A549 (cell line): ENCODE results near the gene MKNK1. TPM values are rescaled to one million over a fixed set of nuclear protein-coding genes. Genes with fewer than 3 reads are reported as not detected.

Experiments used
- ATAC-seq, 2 experiments: fragments of 200-7000 bp in 1 of 2; fragments of >200 bp in 1 of 2; cut with Nextera tagmentation in 1 of 2; cut with Tn5 transposase in 1 of 2; 3 replicates each; pipeline versions ENCODE4 v1.8.0 to v1.9.1; 2018 to 2020; ENCODE audit warnings: mild to moderate bottlenecking in 1 of 2, moderate library complexity in 1 of 2
- CTCF ChIA-PET: fragments of 300-600 bp; sonication (Branson Sonifier 250); formaldehyde crosslinking; extraction: SDS; loops from one replicate; lab custom pipeline; 2021; ENCODE audit warnings: antibody characterized with exemption, inconsistent platforms; lab: Yijun Ruan, JAX
- POLR2A ChIA-PET: fragments of 350-600 bp; formaldehyde crosslinking; extraction: SDS; loops from one replicate; lab custom pipeline; 2021; ENCODE audit warnings: antibody characterized with exemption, inconsistent platforms; lab: Yijun Ruan, JAX
- DNase-seq, 2 experiments: peaks; one replicate each; pipeline versions ENCODE4 v3.0.0 to v3.0.0-alpha.2; 2011 to 2016; ENCODE audit warnings: low read depth in 1 of 2, low spot score in 1 of 2
- FAIRE-seq: peaks from 2 replicates; lab custom pipeline; 2011; peaks lifted over from hg19 to GRCh38; lab: Jason Lieb, UNC
- H3K27ac ChIP-seq, 2 experiments: fragments of >200 bp; sonication (Bioruptor Twin); formaldehyde crosslinking; 3 replicates each; pipeline ENCODE4 v1.5.1; 2016 to 2017
- H3K4me1 ChIP-seq: fragments of >200 bp; sonication (Bioruptor Twin); formaldehyde crosslinking; 3 replicates; pipeline ENCODE4 v1.6.1; 2016
- H3K4me2 ChIP-seq: fragments of >200 bp; sonication (Bioruptor Twin); formaldehyde crosslinking; 3 replicates; pipeline ENCODE4 v1.6.1; 2016
- H3K4me3 ChIP-seq: fragments of >200 bp; sonication (Bioruptor Twin); formaldehyde crosslinking; 3 replicates; pipeline ENCODE4 v1.5.1; 2016
- H3K9me3 ChIP-seq: fragments of >200 bp; sonication (Bioruptor Twin); formaldehyde crosslinking; 3 replicates; pipeline ENCODE4 v1.6.1; 2016
- ATOH8 ChIP-seq: fragments of 250-450 bp; sonication (Bioruptor Pico); IDR thresholded peaks from 2 replicates; pipeline ENCODE4 v1.5.0; 2020; ENCODE audit warnings: low read depth, mild to moderate bottlenecking, moderate library complexity
- BCL3 ChIP-seq: fragments of >200 bp; sonication (Bioruptor Twin); formaldehyde crosslinking; IDR thresholded peaks from 3 replicates; pipeline ENCODE4 v1.6.1; 2016
- CBX2 ChIP-seq: fragments of 200-600 bp; sonication (generic); IDR thresholded peaks from 2 replicates; pipeline ENCODE4 v1.6.1; 2016; ENCODE audit warnings: low read depth, mild to moderate bottlenecking, borderline replicate concordance
- CEBPB ChIP-seq, 2 experiments: fragments of >200 bp in 1 of 2; sonication (Bioruptor Twin) in 1 of 2; formaldehyde crosslinking in 1 of 2; IDR thresholded peaks; 2 replicates each; pipeline ENCODE4 v1.6.1; 2012 to 2016
- CHD4 ChIP-seq: fragments of 200-600 bp; sonication (generic); IDR thresholded peaks from 2 replicates; pipeline ENCODE4 v1.6.1; 2016; ENCODE audit warnings: antibody characterized with exemption, mild to moderate bottlenecking, borderline replicate concordance
- CTCF ChIP-seq: fragments of >200 bp; sonication (Bioruptor Twin); formaldehyde crosslinking; IDR thresholded peaks from 3 replicates; pipeline ENCODE4 v1.5.1; 2016
- E2F6 ChIP-seq: IDR thresholded peaks from 2 replicates; pipeline ENCODE4 v1.6.1; 2012; ENCODE audit warnings: low read depth, borderline replicate concordance
- EHF ChIP-seq: fragments of 250-450 bp; sonication (Bioruptor Pico); IDR thresholded peaks from 2 replicates; pipeline ENCODE4 v1.5.0; 2020; ENCODE audit warnings: mild to moderate bottlenecking
- ESRRA ChIP-seq: fragments of 150-350 bp; IDR thresholded peaks from 2 replicates; pipeline ENCODE4 v1.6.1; 2014; ENCODE audit warnings: mild to moderate bottlenecking, low read length, borderline replicate concordance
- FOSL2 ChIP-seq, 2 experiments: fragments of 450-650 bp in 1 of 2; fragments of >200 bp in 1 of 2; sonication (Bioruptor Twin) in 1 of 2; formaldehyde crosslinking; IDR thresholded peaks; 2 replicates each; pipeline versions ENCODE4 v1.5.0 to v1.6.1; 2016 to 2020; ENCODE audit warnings: mild to moderate bottlenecking in 1 of 2, moderate library complexity in 1 of 2
- GATA3 ChIP-seq: IDR thresholded peaks from 2 replicates; pipeline ENCODE4 v1.6.1; 2012; ENCODE audit warnings: borderline replicate concordance
- HDAC2 ChIP-seq: fragments of 200-600 bp; sonication (generic); IDR thresholded peaks from 2 replicates; pipeline ENCODE4 v1.6.1; 2016
- HES2 ChIP-seq: fragments of >200 bp; sonication (Bioruptor Twin); formaldehyde crosslinking; IDR thresholded peaks from 2 replicates; pipeline ENCODE4 v1.6.1; 2016
- HMGXB4 ChIP-seq: fragments of 250-450 bp; sonication (Bioruptor Pico); IDR thresholded peaks from 2 replicates; pipeline ENCODE4 v1.5.0; 2021; ENCODE audit warnings: mild to moderate bottlenecking, moderate library complexity, borderline replicate concordance
- HOXA7 ChIP-seq: fragments of 250-450 bp; sonication (Bioruptor Pico); IDR thresholded peaks from 2 replicates; pipeline ENCODE4 v1.5.0; 2020; ENCODE audit warnings: mild to moderate bottlenecking, moderate library complexity
- HOXB13 ChIP-seq: fragments of 250-450 bp; sonication (Bioruptor Pico); IDR thresholded peaks from 2 replicates; pipeline ENCODE4 v1.5.0; 2020; ENCODE audit warnings: low read depth, mild to moderate bottlenecking, moderate library complexity
- JUNB ChIP-seq: fragments of >200 bp; sonication (Bioruptor Twin); formaldehyde crosslinking; IDR thresholded peaks from 2 replicates; pipeline ENCODE4 v1.6.1; 2016
- KDM1A ChIP-seq: fragments of 200-600 bp; sonication (generic); IDR thresholded peaks from 2 replicates; pipeline ENCODE4 v1.6.1; 2016; ENCODE audit warnings: low read depth, mild to moderate bottlenecking
- KDM5A ChIP-seq: fragments of 200-600 bp; sonication (generic); IDR thresholded peaks from 2 replicates; pipeline ENCODE4 v1.6.1; 2016; ENCODE audit warnings: antibody characterized with exemption, mild to moderate bottlenecking
- MAFK ChIP-seq: fragments of 450-650 bp; IDR thresholded peaks from 2 replicates; pipeline ENCODE4 v1.6.1; 2014; ENCODE audit not compliant: partially characterized antibody
- MAX ChIP-seq: IDR thresholded peaks from 2 replicates; pipeline ENCODE4 v1.6.1; 2012
- NFE2L2 ChIP-seq: fragments of 150-350 bp; conservative IDR thresholded peaks from 2 replicates; pipeline ENCODE4 v1.6.1; 2014; ENCODE audit warnings: low read length
- RARB ChIP-seq: fragments of 250-450 bp; sonication (Bioruptor Pico); IDR thresholded peaks from 2 replicates; pipeline ENCODE4 v1.8.0; 2021; ENCODE audit warnings: mild to moderate bottlenecking, moderate library complexity
- RNF2 ChIP-seq: fragments of 200-600 bp; sonication (generic); IDR thresholded peaks from 2 replicates; pipeline ENCODE4 v1.6.1; 2016; ENCODE audit warnings: low read depth, mild to moderate bottlenecking, antibody characterized with exemption, moderate library complexity, borderline replicate concordance
- SMC3 ChIP-seq: fragments of >200 bp; sonication (Bioruptor Twin); formaldehyde crosslinking; IDR thresholded peaks from 3 replicates; pipeline ENCODE4 v1.6.1; 2018; ENCODE audit warnings: inconsistent platforms
- SREBF2 ChIP-seq: fragments of 450-650 bp; IDR thresholded peaks from 2 replicates; pipeline ENCODE4 v1.6.1; 2014; ENCODE audit warnings: mild to moderate bottlenecking, moderate library complexity
- ZC3H11A ChIP-seq: fragments of 450-650 bp; IDR thresholded peaks from 2 replicates; pipeline ENCODE4 v1.6.1; 2014; ENCODE audit warnings: antibody characterized with exemption, mild to moderate bottlenecking
- ZFP36 ChIP-seq: fragments of 450-650 bp; IDR thresholded peaks from 2 replicates; pipeline ENCODE4 v1.6.1; 2014; ENCODE audit warnings: borderline replicate concordance; ENCODE audit not compliant: partially characterized antibody
- ZNF302 ChIP-seq: fragments of 250-450 bp; sonication (Bioruptor Pico); IDR thresholded peaks from 2 replicates; pipeline ENCODE4 v1.9.0; 2021; ENCODE audit warnings: inconsistent platforms, mild to moderate bottlenecking, moderate library complexity
- ZSCAN20 ChIP-seq: fragments of 250-450 bp; sonication (Bioruptor Pico); IDR thresholded peaks from 2 replicates; pipeline ENCODE4 v1.8.0; 2022; ENCODE audit warnings: mild to moderate bottlenecking, moderate library complexity
- WGBS: methylation state at CpG from one replicate; pipeline ENCODE4 v1.1.6; 2017; ENCODE audit errors: missing lambda C conversion rate; 5-methylcytosine and 5-hydroxymethylcytosine counted together
- polyA plus RNA-seq, 4 experiments: library from polyadenylated mRNA; depleted of rRNA in 3 of 4; stranded (reverse); fragments of >200 nt; fragmentation: RNase III in 1 of 4; extraction: RNeasy Plus Mini Kit Qiagen cat#74134 plus additional on column Dnase treatment in 1 of 4; gene quantifications; 2 replicates in 3 of 4; 3 replicates in 1 of 4; pipeline ENCODE4 v1.2.3, GENCODE V29; 2011 to 2017

The MKNK1 gene
- polyA plus RNA-seq, 2 of the 4 experiments (the other 2 are of a cell fraction): 20.8 to 28.4 TPM

GRCh38 chr1:46596846-46597245 is 7.2 kb downstream of the MKNK1 start:
- no peak for ATAC-seq

GRCh38 chr1:46596036-46596435 is 8.0 kb downstream of the MKNK1 start:
- CTCF ChIA-PET: interaction anchor here (1.6 kb wide), 1 partner anchor 47 kb away, joined by 3 read pairs; no protein-coding TSS in a partner anchor
- Histone ChIP-seq H3K27ac (no peak overlapping the region), H3K4me2 (no peak overlapping the region)
- ATAC-seq (no peak), DNase-seq (no peak)
- WGBS: 100% methylated on average over 1 of the region's 1 CpG
- POLR2A ChIA-PET: interaction anchor here (1.2 kb wide), 1 partner anchor 8 kb away, joined by 5 read pairs; the partner anchor contains the start of gene MKNK1
- TF ChIP-seq HOXB13 (CRISPR knock-in tag): no peak
- no peak for TF ChIP-seq SMC3
- TF ChIP-seq CHD4: no peak
- no peak for TF ChIP-seq CBX2
- TF ChIP-seq GATA3: no peak
- TF ChIP-seq FOSL2 (IDR thresholded peaks at IDR 0.05): no peak
- TF ChIP-seq FOSL2 (CRISPR knock-in tag; IDR thresholded peaks at IDR 0.05): no peak
- TF ChIP-seq RARB (CRISPR knock-in tag): no peak
- TF ChIP-seq CTCF: no peak
- no peak for TF ChIP-seq HMGXB4 (CRISPR knock-in tag)
- no peak for TF ChIP-seq MAX
- no peak for TF ChIP-seq HES2
- no peak for TF ChIP-seq CEBPB (IDR thresholded peaks at IDR 0.05)
- no peak for TF ChIP-seq BCL3
- no peak for TF ChIP-seq ZSCAN20 (CRISPR knock-in tag)
- TF ChIP-seq ZC3H11A: no peak
- no peak for TF ChIP-seq SREBF2
- no peak for TF ChIP-seq HDAC2
- TF ChIP-seq, all 56 proteins: peak for 0
- no peak for FAIRE-seq
- Histone ChIP-seq H3K4me1 (no peaks in the 10 kb centered on the region), H3K9me3 (no peaks in the 10 kb centered on the region), H3K4me3 (no peak overlapping the region)

More at GRCh38 chr1:46596846-46597245, 7.2 kb downstream of the MKNK1 start:
- no peak for DNase-seq
- ChIA-PET POLR2A (no interaction called here), CTCF (interaction anchor here (0.7 to 1.6 kb wide), 2 partner anchors 10 to 48 kb away, joined by 3 read pairs; no protein-coding TSS in a partner anchor)
- no peak for FAIRE-seq
- H3K27ac ChIP-seq: no peak overlapping the region
- H3K4me2 ChIP-seq: no peak overlapping the region
- no peak overlapping the region for H3K4me3 ChIP-seq
- no peaks in the 10 kb centered on the region for H3K9me3 ChIP-seq
- no peak for TF ChIP-seq RNF2
- TF ChIP-seq KDM1A: no peak
- TF ChIP-seq HOXA7 (CRISPR knock-in tag): no peak
- no peak for TF ChIP-seq ESRRA
- no peak for TF ChIP-seq ZNF302 (CRISPR knock-in tag)
- TF ChIP-seq ZFP36: no peak
- TF ChIP-seq E2F6: no peak
- no peak for TF ChIP-seq JUNB
- TF ChIP-seq MAFK: no peak
- no peak for TF ChIP-seq BCL3
- TF ChIP-seq ZSCAN20 (CRISPR knock-in tag): no peak
- no peak for TF ChIP-seq ATOH8 (CRISPR knock-in tag)
- TF ChIP-seq EHF (CRISPR knock-in tag): no peak
- no peak for TF ChIP-seq SMC3
- no peak for TF ChIP-seq HDAC2
- TF ChIP-seq KDM5A: no peak
- no peak for TF ChIP-seq FOSL2 (IDR thresholded peaks at IDR 0.05)
- TF ChIP-seq FOSL2 (CRISPR knock-in tag; IDR thresholded peaks at IDR 0.05): no peak
- no peak for TF ChIP-seq NFE2L2
- WGBS: 94% methylated on average over 3 of the region's 3 CpGs
- H3K4me1 ChIP-seq: no peaks in the 10 kb centered on the region
